Measurements from ENCODE around the gene RPUSD4. TPM values are rescaled to one million over a fixed set of nuclear protein-coding genes. Genes with fewer than 3 reads are reported as not detected.

The RPUSD4 gene
- total RNA-seq (2022; extraction: Qiagen RNA extraction; ENCODE audit: low read depth), result 17.8 to 20.6 TPM (median 19.2 TPM) in 5 replicates

GRCh38 chr11:126211236-126212088 is at the start of gene RPUSD4, which contains the start of gene FAM118B:
TSS of gene RPUSD4 (minus strand) at chr11:126211650. CDS start at chr11:126211638, 12 bp downstream.
TSS of gene FAM118B (plus strand) at chr11:126211782. CDS start at chr11:126235002, 23,220 bp downstream.

Other genes with a start within 250 kb of the RPUSD4 start
- gene CDON, start 148.8 kb downstream of the RPUSD4 start, total RNA-seq (2022; extraction: Qiagen RNA extraction; ENCODE audit: low read depth), result 2.0 to 4.1 TPM (median 3.4 TPM) in 5 replicates
- 13.7 to 18.5 TPM (median 15.8 TPM) in 5 replicates for gene FAM118B, start 132 bp upstream of the RPUSD4 start, total RNA-seq (2022; extraction: Qiagen RNA extraction; ENCODE audit: low read depth)
- gene SRPRA, start 57.2 kb upstream of the RPUSD4 start, total RNA-seq (2022; extraction: Qiagen RNA extraction; ENCODE audit: low read depth), result 62.0 to 70.6 TPM (median 65.6 TPM) in 5 replicates
- gene FOXRED1, start 57.5 kb upstream of the RPUSD4 start, total RNA-seq (2022; extraction: Qiagen RNA extraction; ENCODE audit: low read depth), result 21.1 to 24.5 TPM (median 23.8 TPM) in 5 replicates
- gene TIRAP, start 71.4 kb upstream of the RPUSD4 start, total RNA-seq (2022; extraction: Qiagen RNA extraction; ENCODE audit: low read depth), result 6.7 to 8.4 TPM (median 7.9 TPM) in 5 replicates
- 16.3 to 21.2 TPM (median 19.1 TPM) in 5 replicates for gene DCPS, start 92.4 kb upstream of the RPUSD4 start, total RNA-seq (2022; extraction: Qiagen RNA extraction; ENCODE audit: low read depth)
- 24.7 to 29.7 TPM (median 25.7 TPM) in 5 replicates for gene ST3GAL4, start 144.0 kb upstream of the RPUSD4 start, total RNA-seq (2022; extraction: Qiagen RNA extraction; ENCODE audit: low read depth)

All from A549 treated with DMSO at 1 μM for 4 hours (cell line).